ENCODE results near the gene SLC29A2.

Gene SLC29A2

GRCh38 chr11:66332371-66333219 lies 39.0 kb downstream of the SLC29A2 start:
- H3K4me1 ChIP-seq (ENCODE audit: low read depth, poor library complexity, severe bottlenecking), result peaks cover 17% of the 10 kb centered on the region
- H3K4me2 ChIP-seq, result no peak overlapping the region
- H3K27ac ChIP-seq, result no peak overlapping the region
- no peak overlapping the region for H3K4me3 ChIP-seq (IDR thresholded peaks at IDR 0.05; ENCODE audit: insufficient read depth, low read depth, low read length)
- peaks cover 25% of the 10 kb centered on the region; the same call in 1 of the 2 replicates for H3K27me3 ChIP-seq (ENCODE audit: insufficient read depth, low read depth)
- TF ChIP-seq, protein P1, sequence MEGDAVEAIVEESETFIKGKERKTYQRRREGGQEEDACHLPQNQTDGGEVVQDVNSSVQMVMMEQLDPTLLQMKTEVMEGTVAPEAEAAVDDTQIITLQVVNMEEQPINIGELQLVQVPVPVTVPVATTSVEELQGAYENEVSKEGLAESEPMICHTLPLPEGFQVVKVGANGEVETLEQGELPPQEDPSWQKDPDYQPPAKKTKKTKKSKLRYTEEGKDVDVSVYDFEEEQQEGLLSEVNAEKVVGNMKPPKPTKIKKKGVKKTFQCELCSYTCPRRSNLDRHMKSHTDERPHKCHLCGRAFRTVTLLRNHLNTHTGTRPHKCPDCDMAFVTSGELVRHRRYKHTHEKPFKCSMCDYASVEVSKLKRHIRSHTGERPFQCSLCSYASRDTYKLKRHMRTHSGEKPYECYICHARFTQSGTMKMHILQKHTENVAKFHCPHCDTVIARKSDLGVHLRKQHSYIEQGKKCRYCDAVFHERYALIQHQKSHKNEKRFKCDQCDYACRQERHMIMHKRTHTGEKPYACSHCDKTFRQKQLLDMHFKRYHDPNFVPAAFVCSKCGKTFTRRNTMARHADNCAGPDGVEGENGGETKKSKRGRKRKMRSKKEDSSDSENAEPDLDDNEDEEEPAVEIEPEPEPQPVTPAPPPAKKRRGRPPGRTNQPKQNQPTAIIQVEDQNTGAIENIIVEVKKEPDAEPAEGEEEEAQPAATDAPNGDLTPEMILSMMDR (conservative IDR thresholded peaks at IDR 0.05; ENCODE audit: low read depth, low read length), result no peak
- no peak overlapping the region for H2AFZ ChIP-seq (ENCODE audit: low read depth)
- no peaks in the 10 kb centered on the region for H4K20me1 ChIP-seq (ENCODE audit: insufficient read depth)
- H3K36me3 ChIP-seq (ENCODE audit: insufficient read depth), result no peaks in the 10 kb centered on the region
- H3K79me2 ChIP-seq (ENCODE audit: insufficient read depth, low read depth), result no peaks in the 10 kb centered on the region
- H3K9ac ChIP-seq, result no peak overlapping the region

- no peaks in the 10 kb centered on the region for H4K20me1 ChIP-seq (ENCODE audit: insufficient read depth)
- H3K79me2 ChIP-seq (ENCODE audit: insufficient read depth, low read depth), result no peaks in the 10 kb centered on the region
- no peak overlapping the region for H3K9ac ChIP-seq
- H3K27me3 ChIP-seq (ENCODE audit: insufficient read depth, low read depth), result peaks cover 25% of the 10 kb centered on the region; the same call in 1 of the 2 replicates
- no peak overlapping the region for H3K4me2 ChIP-seq
- H3K36me3 ChIP-seq (ENCODE audit: insufficient read depth), result no peaks in the 10 kb centered on the region
- no peak overlapping the region for H3K4me3 ChIP-seq (IDR thresholded peaks at IDR 0.05; ENCODE audit: insufficient read depth, low read depth, low read length)
- H3K27ac ChIP-seq, result no peak overlapping the region
- H3K4me1 ChIP-seq (ENCODE audit: low read depth, poor library complexity, severe bottlenecking), result peaks cover 17% of the 10 kb centered on the region
- TF ChIP-seq, protein P1 (conservative IDR thresholded peaks at IDR 0.05; ENCODE audit: low read depth, low read length), result no peak
- H2AFZ ChIP-seq (ENCODE audit: low read depth), result no peak overlapping the region
These were observed 39.8 kb downstream of the SLC29A2 start for GRCh38 chr11:66331542-66332370.

- no peak overlapping the region for H3K27ac ChIP-seq
These were observed 40.6 kb downstream of the SLC29A2 start for GRCh38 chr11:66330931-66331330.

DNA sequence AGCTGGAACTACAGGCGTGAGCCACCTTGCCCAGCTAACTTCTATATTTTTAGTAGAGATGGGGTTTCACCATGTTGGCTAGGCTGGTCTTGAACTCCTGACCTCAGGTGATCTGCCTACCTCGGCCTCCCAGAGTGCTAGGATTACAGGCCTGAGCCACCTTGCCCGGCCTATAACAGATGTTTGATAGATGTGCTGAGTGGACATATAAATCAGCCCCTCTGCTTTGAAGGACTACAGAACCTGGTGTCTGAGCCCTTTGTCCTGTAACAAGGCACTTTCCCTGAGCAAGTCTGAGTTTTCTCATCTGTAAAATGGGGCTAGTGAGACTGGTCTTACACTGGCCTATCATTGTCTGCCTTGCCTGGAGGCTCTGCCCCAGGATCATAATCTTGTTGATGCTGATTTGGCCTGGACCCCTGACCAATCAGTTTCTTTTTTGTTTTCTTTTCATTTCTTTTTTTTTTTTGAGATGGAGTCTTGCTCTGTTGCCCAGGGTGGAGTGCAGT lies 42.3 kb downstream of the SLC29A2 start:
- TF ChIP-seq, protein P1 (conservative IDR thresholded peaks at IDR 0.05; ENCODE audit: low read depth, low read length), result no peak
- Histone ChIP-seq H4K20me1 (ENCODE audit: insufficient read depth) (no peaks in the 10 kb centered on the region), H3K79me2 (ENCODE audit: insufficient read depth, low read depth) (no peaks in the 10 kb centered on the region), H2AFZ (ENCODE audit: low read depth) (no peak overlapping the region), H3K4me3 (IDR thresholded peaks at IDR 0.05; ENCODE audit: insufficient read depth, low read depth, low read length) (no peak overlapping the region), H3K4me1 (ENCODE audit: low read depth, poor library complexity, severe bottlenecking) (peaks cover 10% of the 10 kb centered on the region), H3K36me3 (ENCODE audit: insufficient read depth) (no peaks in the 10 kb centered on the region), H3K27ac (no peak overlapping the region), H3K27me3 (ENCODE audit: insufficient read depth, low read depth) (peaks cover 25% of the 10 kb centered on the region; the same call in 1 of the 2 replicates), H3K9ac (no peak overlapping the region), H3K4me2 (no peak overlapping the region; the same call in 1 of the 2 replicates)

More at GRCh38 chr11:66330931-66331330, 40.6 kb downstream of the SLC29A2 start:
- H3K9ac ChIP-seq, result no peak overlapping the region
- no peak overlapping the region for H3K4me2 ChIP-seq
- peaks cover 25% of the 10 kb centered on the region; the same call in 1 of the 2 replicates for H3K27me3 ChIP-seq (ENCODE audit: insufficient read depth, low read depth)
- H3K4me3 ChIP-seq (IDR thresholded peaks at IDR 0.05; ENCODE audit: insufficient read depth, low read depth, low read length), result no peak overlapping the region
- H4K20me1 ChIP-seq (ENCODE audit: insufficient read depth), result no peaks in the 10 kb centered on the region
- no peaks in the 10 kb centered on the region for H3K79me2 ChIP-seq (ENCODE audit: insufficient read depth, low read depth)
- no peaks in the 10 kb centered on the region for H3K36me3 ChIP-seq (ENCODE audit: insufficient read depth)
- no peak overlapping the region for H2AFZ ChIP-seq (ENCODE audit: low read depth)
- peaks cover 10% of the 10 kb centered on the region for H3K4me1 ChIP-seq (ENCODE audit: low read depth, poor library complexity, severe bottlenecking)
- TF ChIP-seq, protein P1 (conservative IDR thresholded peaks at IDR 0.05; ENCODE audit: low read depth, low read length), result no peak
